ENCODE measurements around the gene MAP3K13. TPM values are rescaled to one million over a fixed set of nuclear protein-coding genes. Genes with fewer than 3 reads are reported as not detected.

MAP3K13 gene
- total RNA-seq, 1 donor: 21.9 TPM

- no peak for DNase-seq (ENCODE audit: low read depth)
- TF ChIP-seq, protein P1, sequence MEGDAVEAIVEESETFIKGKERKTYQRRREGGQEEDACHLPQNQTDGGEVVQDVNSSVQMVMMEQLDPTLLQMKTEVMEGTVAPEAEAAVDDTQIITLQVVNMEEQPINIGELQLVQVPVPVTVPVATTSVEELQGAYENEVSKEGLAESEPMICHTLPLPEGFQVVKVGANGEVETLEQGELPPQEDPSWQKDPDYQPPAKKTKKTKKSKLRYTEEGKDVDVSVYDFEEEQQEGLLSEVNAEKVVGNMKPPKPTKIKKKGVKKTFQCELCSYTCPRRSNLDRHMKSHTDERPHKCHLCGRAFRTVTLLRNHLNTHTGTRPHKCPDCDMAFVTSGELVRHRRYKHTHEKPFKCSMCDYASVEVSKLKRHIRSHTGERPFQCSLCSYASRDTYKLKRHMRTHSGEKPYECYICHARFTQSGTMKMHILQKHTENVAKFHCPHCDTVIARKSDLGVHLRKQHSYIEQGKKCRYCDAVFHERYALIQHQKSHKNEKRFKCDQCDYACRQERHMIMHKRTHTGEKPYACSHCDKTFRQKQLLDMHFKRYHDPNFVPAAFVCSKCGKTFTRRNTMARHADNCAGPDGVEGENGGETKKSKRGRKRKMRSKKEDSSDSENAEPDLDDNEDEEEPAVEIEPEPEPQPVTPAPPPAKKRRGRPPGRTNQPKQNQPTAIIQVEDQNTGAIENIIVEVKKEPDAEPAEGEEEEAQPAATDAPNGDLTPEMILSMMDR (IDR thresholded peaks at IDR 0.05; ENCODE audit: insufficient read depth, low read length): no peak
- no peak overlapping the region for H3K4me3 ChIP-seq (ENCODE audit: low read depth, low read length)
Observed at GRCh38 chr3:185353225-185353624, 9.7 kb upstream of the MAP3K13 start.

GRCh38 chr3:185353823-185354614 lies 8.9 kb upstream of the MAP3K13 start:
- H3K4me3 ChIP-seq (ENCODE audit: low read depth, low read length): no peak overlapping the region
- TF ChIP-seq, protein P1 (IDR thresholded peaks at IDR 0.05; ENCODE audit: insufficient read depth, low read length): peak; percentile 70
- peak; percentile 46 for DNase-seq (ENCODE audit: low read depth)

DNA sequence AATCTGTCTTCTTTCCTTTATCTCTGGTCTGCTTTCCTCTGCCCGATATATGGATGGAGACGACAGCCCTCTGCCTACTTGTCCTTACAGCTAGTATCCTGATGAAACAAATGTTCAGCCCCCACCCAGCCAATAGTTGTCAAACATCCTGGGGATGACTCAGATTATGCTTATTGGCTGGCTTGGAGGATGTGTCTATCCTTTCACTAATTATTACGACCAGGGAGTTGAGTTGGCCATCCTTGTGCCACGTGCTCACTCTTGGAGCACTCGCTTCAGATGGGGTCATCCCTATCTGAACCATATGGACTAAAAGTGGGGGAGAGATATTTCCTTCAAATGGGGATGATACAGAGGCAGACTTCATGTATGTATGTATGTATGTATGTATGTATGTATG lies 6.4 kb upstream of the MAP3K13 start:
- H3K4me3 ChIP-seq (ENCODE audit: low read depth, low read length): no peak overlapping the region
- TF ChIP-seq, protein P1 (IDR thresholded peaks at IDR 0.05; ENCODE audit: insufficient read depth, low read length): no peak
- DNase-seq (ENCODE audit: low read depth): no peak

DNA sequence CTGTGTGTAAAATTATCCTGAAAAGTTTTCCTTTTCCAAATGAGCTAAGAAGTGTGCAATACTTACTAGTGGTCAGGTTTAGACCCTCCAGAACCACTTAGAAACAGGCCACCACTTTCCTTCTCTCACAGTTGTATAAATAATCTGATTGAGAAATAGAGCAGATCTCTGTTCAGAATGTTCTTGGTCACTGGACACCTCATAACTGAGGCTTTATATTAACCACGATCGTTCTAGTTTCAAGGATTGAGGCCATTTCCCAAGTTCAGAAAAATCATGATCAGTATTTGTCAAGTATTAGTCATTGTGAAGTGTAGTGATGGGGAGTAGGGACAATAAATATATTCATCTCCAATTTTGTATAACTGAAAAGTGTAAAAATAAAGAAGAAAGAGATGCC lies 1.0 kb upstream of the MAP3K13 start:
- TF ChIP-seq, protein P1 (IDR thresholded peaks at IDR 0.05; ENCODE audit: insufficient read depth, low read length): no peak
- no peak overlapping the region for H3K4me3 ChIP-seq (ENCODE audit: low read depth, low read length)
- no peak for DNase-seq (ENCODE audit: low read depth)

- H3K4me3 ChIP-seq (ENCODE audit: low read depth, low read length): peak overlapping the region; percentile 69
- no peak for DNase-seq (ENCODE audit: low read depth)
- TF ChIP-seq, protein P1 (IDR thresholded peaks at IDR 0.05; ENCODE audit: insufficient read depth, low read length): no peak
Observed at GRCh38 chr3:185363662-185364203, 797 bp downstream of the MAP3K13 start.

DNA sequence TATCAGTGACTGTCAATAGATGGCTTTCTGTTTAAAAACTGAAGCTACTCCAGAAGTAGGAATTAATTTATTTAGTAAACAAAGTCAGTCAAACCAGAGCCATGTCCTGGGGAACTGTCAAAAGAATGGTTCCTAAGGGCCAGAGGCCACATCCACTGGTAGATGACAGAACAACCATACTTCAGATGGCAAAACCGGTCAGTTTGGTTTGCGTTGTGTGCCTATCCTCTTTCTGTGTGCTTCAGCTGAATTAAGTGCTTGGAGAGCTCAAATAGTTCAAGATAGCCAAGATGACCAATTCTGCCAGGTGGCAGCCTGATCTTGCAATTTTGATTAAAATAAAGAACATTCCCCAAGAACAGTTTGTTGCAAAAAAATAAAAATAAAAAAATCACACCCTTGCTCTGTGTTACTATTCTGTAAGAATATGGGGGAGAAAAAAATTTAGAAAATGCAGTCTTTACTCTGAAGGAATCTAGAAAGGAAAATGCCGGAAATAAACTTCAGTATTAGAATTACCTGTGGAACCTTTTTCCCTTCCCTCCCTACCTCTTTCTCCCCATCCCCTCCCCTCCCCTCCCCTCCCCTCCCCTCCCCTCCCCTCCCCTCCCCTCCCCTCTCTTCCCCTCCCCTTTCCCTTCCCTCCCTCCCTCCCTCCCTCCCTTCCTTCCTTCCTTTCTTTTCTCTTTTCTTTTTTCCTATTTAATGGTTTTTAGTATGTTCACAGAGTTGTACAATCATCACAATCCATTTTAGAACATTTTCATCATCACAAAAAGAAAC lies 2.5 kb downstream of the MAP3K13 start:
- DNase-seq (ENCODE audit: low read depth): no peak
- TF ChIP-seq, protein P1 (IDR thresholded peaks at IDR 0.05; ENCODE audit: insufficient read depth, low read length): no peak

More for the DNA sequence above, 2.5 kb downstream of the MAP3K13 start:
- H3K4me3 ChIP-seq (ENCODE audit: low read depth, low read length): no peak overlapping the region
